ENCODE data around the gene CHCHD6. TPM values are rescaled to one million over a fixed set of nuclear protein-coding genes. Genes with fewer than 3 reads are reported as not detected.

CHCHD6 gene
- total RNA-seq, 1 donor: 10.9 TPM

- no peak for DNase-seq (ENCODE audit: insufficient read length, low spot score, missing footprints)
- Histone ChIP-seq H3K79me2 (ENCODE audit: insufficient read depth, low read length) (no peaks in the 10 kb centered on the region), H2AFZ (ENCODE audit: low read length) (no peak overlapping the region), H3K9me3 (ENCODE audit: low read depth, low read length) (no peaks in the 10 kb centered on the region), H3K36me3 (ENCODE audit: insufficient read depth, low read length) (no peaks in the 10 kb centered on the region), H3K4me3 (ENCODE audit: insufficient read depth, low read length) (no peak overlapping the region), H3K27ac (ENCODE audit: low read depth, low read length) (no peak overlapping the region), H4K20me1 (ENCODE audit: insufficient read depth, low read length) (no peaks in the 10 kb centered on the region), H3K4me2 (ENCODE audit: insufficient read depth, low read length) (no peak overlapping the region), H3K27me3 (ENCODE audit: insufficient read depth, low read length) (no peaks in the 10 kb centered on the region), H3K4me1 (ENCODE audit: insufficient read depth, low read length) (peaks cover 11% of the 10 kb centered on the region)
- TF ChIP-seq CTCF (IDR thresholded peaks at IDR 0.05; ENCODE audit: extremely low read depth, low read depth, low read length): no peak
Measured at GRCh38 chr3:126770096-126770495, 66.1 kb downstream of the CHCHD6 start.

- H2AFZ ChIP-seq (ENCODE audit: low read length): no peak overlapping the region
- no peak overlapping the region for H3K4me2 ChIP-seq (ENCODE audit: insufficient read depth, low read length)
- no peaks in the 10 kb centered on the region for H3K79me2 ChIP-seq (ENCODE audit: insufficient read depth, low read length)
- no peak overlapping the region for H3K4me3 ChIP-seq (ENCODE audit: insufficient read depth, low read length)
- no peak for DNase-seq (ENCODE audit: insufficient read length, low spot score, missing footprints)
- no peaks in the 10 kb centered on the region for H3K36me3 ChIP-seq (ENCODE audit: insufficient read depth, low read length)
- peaks cover 17% of the 10 kb centered on the region for H3K4me1 ChIP-seq (ENCODE audit: insufficient read depth, low read length)
- no peaks in the 10 kb centered on the region for H3K9me3 ChIP-seq (ENCODE audit: low read depth, low read length)
- no peaks in the 10 kb centered on the region for H4K20me1 ChIP-seq (ENCODE audit: insufficient read depth, low read length)
- no peak for TF ChIP-seq CTCF (IDR thresholded peaks at IDR 0.05; ENCODE audit: extremely low read depth, low read depth, low read length)
- H3K27me3 ChIP-seq (ENCODE audit: insufficient read depth, low read length): no peaks in the 10 kb centered on the region
- no peak overlapping the region for H3K27ac ChIP-seq (ENCODE audit: low read depth, low read length)
Measured at GRCh38 chr3:126773167-126773566, 69.1 kb downstream of the CHCHD6 start.

GRCh38 chr3:126773783-126774182 is 69.7 kb downstream of the CHCHD6 start:
- no peaks in the 10 kb centered on the region for H3K79me2 ChIP-seq (ENCODE audit: insufficient read depth, low read length)
- peak overlapping the region; percentile 56 for H2AFZ ChIP-seq (ENCODE audit: low read length)
- no peaks in the 10 kb centered on the region for H3K9me3 ChIP-seq (ENCODE audit: low read depth, low read length)
- peaks cover 17% of the 10 kb centered on the region for H3K4me1 ChIP-seq (ENCODE audit: insufficient read depth, low read length)
- no peaks in the 10 kb centered on the region for H3K36me3 ChIP-seq (ENCODE audit: insufficient read depth, low read length)
- no peak for DNase-seq (ENCODE audit: insufficient read length, low spot score, missing footprints)
- peak overlapping the region; percentile 55 for H3K27ac ChIP-seq (ENCODE audit: low read depth, low read length)
- TF ChIP-seq CTCF (IDR thresholded peaks at IDR 0.05; ENCODE audit: extremely low read depth, low read depth, low read length): no peak
- H4K20me1 ChIP-seq (ENCODE audit: insufficient read depth, low read length): no peaks in the 10 kb centered on the region
- H3K4me3 ChIP-seq (ENCODE audit: insufficient read depth, low read length): no peak overlapping the region
- H3K4me2 ChIP-seq (ENCODE audit: insufficient read depth, low read length): no peak overlapping the region
- no peaks in the 10 kb centered on the region for H3K27me3 ChIP-seq (ENCODE audit: insufficient read depth, low read length)

- DNase-seq (ENCODE audit: insufficient read length, low spot score, missing footprints): no peak
Measured at GRCh38 chr3:126777366-126777765, 73.3 kb downstream of the CHCHD6 start.

More at GRCh38 chr3:126777366-126777765, 73.3 kb downstream of the CHCHD6 start:
- no peak overlapping the region for H2AFZ ChIP-seq (ENCODE audit: low read length)
- no peak for TF ChIP-seq CTCF (IDR thresholded peaks at IDR 0.05; ENCODE audit: extremely low read depth, low read depth, low read length)
- no peak overlapping the region for H3K4me3 ChIP-seq (ENCODE audit: insufficient read depth, low read length)
- no peaks in the 10 kb centered on the region for H3K9me3 ChIP-seq (ENCODE audit: low read depth, low read length)
- no peaks in the 10 kb centered on the region for H3K27me3 ChIP-seq (ENCODE audit: insufficient read depth, low read length)
- no peaks in the 10 kb centered on the region for H3K36me3 ChIP-seq (ENCODE audit: insufficient read depth, low read length)
- H3K79me2 ChIP-seq (ENCODE audit: insufficient read depth, low read length): no peaks in the 10 kb centered on the region
- H4K20me1 ChIP-seq (ENCODE audit: insufficient read depth, low read length): no peaks in the 10 kb centered on the region
- peaks cover 33% of the 10 kb centered on the region for H3K4me1 ChIP-seq (ENCODE audit: insufficient read depth, low read length)
- H3K4me2 ChIP-seq (ENCODE audit: insufficient read depth, low read length): no peak overlapping the region
- no peak overlapping the region for H3K27ac ChIP-seq (ENCODE audit: low read depth, low read length)
